DOHH2 (cell line): ENCODE results near the gene DOK6.

Experiments used
- H3F3A ChIP-seq: fragments of 200-600 bp; sonication (generic), shearing (Covaris generic); 2 replicates; pipeline ENCODE4 v1.6.0; 2016; ENCODE audit warnings: antibody characterized with exemption, mild to moderate bottlenecking; ENCODE audit not compliant: control insufficient read depth, insufficient read depth
- H3K27ac ChIP-seq: fragments of 200-600 bp; sonication (generic); 2 replicates; pipeline ENCODE4 v1.5.1; 2014; ENCODE audit warnings: low read depth, mild to moderate bottlenecking, low read length, moderate library complexity
- H3K27me3 ChIP-seq: fragments of 200-600 bp; sonication (generic); 2 replicates; pipeline ENCODE4 v1.6.1; 2014; ENCODE audit warnings: mild to moderate bottlenecking, low read length, mixed read lengths; ENCODE audit not compliant: control insufficient read depth
- H3K36me3 ChIP-seq: fragments of 200-600 bp; sonication (generic); 2 replicates; pipeline ENCODE4 v1.6.1; 2014; ENCODE audit warnings: mild to moderate bottlenecking, low read length, moderate library complexity, mixed read lengths; ENCODE audit not compliant: control insufficient read depth
- H3K4me1 ChIP-seq: fragments of 200-600 bp; sonication (generic); 2 replicates; pipeline ENCODE4 v1.6.1; 2014; ENCODE audit warnings: mild to moderate bottlenecking, low read length, mixed read lengths; ENCODE audit not compliant: control insufficient read depth
- H3K4me2 ChIP-seq: fragments of 200-600 bp; sonication (generic); 2 replicates; pipeline ENCODE4 v1.6.0; 2014; ENCODE audit warnings: mild to moderate bottlenecking, low read length, moderate library complexity
- H3K4me3 ChIP-seq: fragments of 200-600 bp; sonication (generic); 2 replicates; pipeline ENCODE4 v1.5.1; 2014; ENCODE audit warnings: mild to moderate bottlenecking, low read length, mixed read lengths
- H3K79me2 ChIP-seq: fragments of 200-600 bp; sonication (generic); 2 replicates; pipeline ENCODE4 v1.6.1; 2014; ENCODE audit warnings: mild to moderate bottlenecking, low read length, mixed read lengths; ENCODE audit not compliant: control insufficient read depth
- H3K9me2 ChIP-seq: fragments of 200-600 bp; sonication (generic); replicated peaks from 2 replicates; pipeline ENCODE4 v1.6.1; 2014; ENCODE audit warnings: mild to moderate bottlenecking, low read length, mixed read lengths; ENCODE audit not compliant: control insufficient read depth
- H3K9me3 ChIP-seq: fragments of 200-600 bp; sonication (generic); 2 replicates; pipeline ENCODE4 v1.6.1; 2014; ENCODE audit warnings: antibody characterized with exemption, low read length, mixed read lengths; ENCODE audit not compliant: control insufficient read depth, insufficient read depth
- H4K20me1 ChIP-seq: fragments of 200-600 bp; sonication (generic); 2 replicates; pipeline ENCODE4 v1.6.0; 2014; ENCODE audit warnings: low read depth, mild to moderate bottlenecking, antibody characterized with exemption, low read length, moderate library complexity; ENCODE audit not compliant: control insufficient read depth, insufficient read depth
- EZH2phosphoT487 ChIP-seq: fragments of 200-600 bp; sonication (generic); IDR thresholded peaks from 2 replicates; pipeline ENCODE4 v1.6.1; 2017; ENCODE audit warnings: borderline replicate concordance, mild to moderate bottlenecking, antibody characterized with exemption, low read length, moderate library complexity, mixed read lengths
- TF ChIP-seq, protein P1 (sequence below): fragments of 200-600 bp; sonication (generic); IDR thresholded peaks from one replicate; pipeline ENCODE4 v1.5.1; 2014; ENCODE audit warnings: antibody characterized with exemption, mild to moderate bottlenecking, low read depth, low read length; ENCODE audit not compliant: poor library complexity, severe bottlenecking

DOK6 gene

DNA sequence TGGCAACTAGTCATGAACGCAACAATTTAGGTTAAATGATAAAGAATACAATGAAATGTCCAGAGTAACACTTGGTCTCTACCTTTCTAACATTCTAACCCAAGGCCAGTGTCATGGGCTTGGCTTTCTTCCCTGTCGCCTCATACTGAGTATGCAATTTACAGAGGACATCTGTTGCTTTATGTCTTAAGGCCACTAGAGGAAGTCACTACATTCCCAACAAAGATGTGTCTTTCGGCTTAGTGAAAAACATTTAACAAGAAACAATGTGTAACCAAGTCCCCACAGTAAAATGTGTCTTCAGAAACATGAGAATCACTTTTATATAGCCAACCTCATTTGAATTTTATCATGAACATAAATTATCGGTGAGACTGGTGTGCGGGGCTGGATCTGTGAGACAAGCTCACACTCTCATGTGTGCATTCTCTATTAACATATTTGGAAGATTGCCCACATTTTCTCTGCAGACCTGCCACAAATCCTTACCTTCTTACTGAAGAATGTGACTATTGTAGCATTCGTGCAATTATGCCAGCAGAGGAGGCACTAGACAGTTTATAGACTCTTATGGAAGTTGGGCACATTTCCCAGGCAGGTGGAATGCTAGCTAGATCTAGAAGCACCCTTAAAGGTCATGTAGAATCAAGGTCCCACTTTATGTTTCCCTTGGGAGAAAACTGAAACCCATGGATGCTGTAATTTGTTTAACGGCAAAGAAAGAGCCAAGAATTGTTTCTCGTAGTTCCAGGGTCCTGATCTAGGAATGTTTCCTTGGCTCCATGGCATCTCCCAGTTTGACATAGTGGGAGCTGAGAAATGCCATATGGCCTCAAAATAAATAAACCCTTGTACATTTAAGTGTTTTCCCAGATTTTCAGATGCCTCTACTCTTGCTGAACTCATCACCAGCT is 445.2 kb downstream of the DOK6 start:
- no peaks in the 10 kb centered on the region for H4K20me1 ChIP-seq
- H3K36me3 ChIP-seq = no peaks in the 10 kb centered on the region
- no peak overlapping the region for H3K27ac ChIP-seq
- no peaks in the 10 kb centered on the region for H3K4me1 ChIP-seq
- H3K9me3 ChIP-seq = no peaks in the 10 kb centered on the region
- TF ChIP-seq EZH2phosphoT487 = no peak
- TF ChIP-seq, protein P1, sequence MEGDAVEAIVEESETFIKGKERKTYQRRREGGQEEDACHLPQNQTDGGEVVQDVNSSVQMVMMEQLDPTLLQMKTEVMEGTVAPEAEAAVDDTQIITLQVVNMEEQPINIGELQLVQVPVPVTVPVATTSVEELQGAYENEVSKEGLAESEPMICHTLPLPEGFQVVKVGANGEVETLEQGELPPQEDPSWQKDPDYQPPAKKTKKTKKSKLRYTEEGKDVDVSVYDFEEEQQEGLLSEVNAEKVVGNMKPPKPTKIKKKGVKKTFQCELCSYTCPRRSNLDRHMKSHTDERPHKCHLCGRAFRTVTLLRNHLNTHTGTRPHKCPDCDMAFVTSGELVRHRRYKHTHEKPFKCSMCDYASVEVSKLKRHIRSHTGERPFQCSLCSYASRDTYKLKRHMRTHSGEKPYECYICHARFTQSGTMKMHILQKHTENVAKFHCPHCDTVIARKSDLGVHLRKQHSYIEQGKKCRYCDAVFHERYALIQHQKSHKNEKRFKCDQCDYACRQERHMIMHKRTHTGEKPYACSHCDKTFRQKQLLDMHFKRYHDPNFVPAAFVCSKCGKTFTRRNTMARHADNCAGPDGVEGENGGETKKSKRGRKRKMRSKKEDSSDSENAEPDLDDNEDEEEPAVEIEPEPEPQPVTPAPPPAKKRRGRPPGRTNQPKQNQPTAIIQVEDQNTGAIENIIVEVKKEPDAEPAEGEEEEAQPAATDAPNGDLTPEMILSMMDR = no peak
- H3K27me3 ChIP-seq = no peaks in the 10 kb centered on the region
- no peak overlapping the region for H3K4me2 ChIP-seq
- H3K79me2 ChIP-seq = no peaks in the 10 kb centered on the region
- no peak overlapping the region for H3K4me3 ChIP-seq
- H3K9me2 ChIP-seq = no peaks in the 10 kb centered on the region
- H3F3A ChIP-seq = no peaks in the 10 kb centered on the region

DNA sequence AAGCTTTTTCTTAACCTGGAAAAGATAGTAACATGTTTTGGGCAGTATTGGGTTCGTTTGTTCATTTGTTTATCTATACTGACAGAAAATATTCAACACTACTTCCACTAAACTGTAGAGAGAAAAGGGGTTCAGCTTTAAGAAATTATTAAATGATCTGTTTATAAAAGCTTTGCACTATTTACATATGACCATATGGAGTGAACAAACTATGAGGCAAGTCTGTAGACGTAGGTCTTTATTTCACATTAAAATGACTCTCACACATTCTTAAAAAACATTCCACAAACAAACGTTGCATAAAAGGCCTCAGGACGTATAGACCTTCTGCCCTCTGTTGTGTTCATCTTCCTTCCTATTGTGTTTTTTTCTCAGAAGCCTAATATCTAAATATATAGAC is 452.4 kb downstream of the DOK6 start:
- Histone ChIP-seq H3K27ac (no peak overlapping the region), H3F3A (no peaks in the 10 kb centered on the region), H3K9me3 (no peaks in the 10 kb centered on the region), H3K4me3 (no peak overlapping the region), H3K27me3 (no peaks in the 10 kb centered on the region), H4K20me1 (no peaks in the 10 kb centered on the region), H3K9me2 (no peaks in the 10 kb centered on the region), H3K79me2 (no peaks in the 10 kb centered on the region), H3K36me3 (no peaks in the 10 kb centered on the region), H3K4me1 (no peaks in the 10 kb centered on the region), H3K4me2 (no peak overlapping the region)
- TF ChIP-seq EZH2phosphoT487 = no peak
- TF ChIP-seq, protein P1 = no peak

DNA sequence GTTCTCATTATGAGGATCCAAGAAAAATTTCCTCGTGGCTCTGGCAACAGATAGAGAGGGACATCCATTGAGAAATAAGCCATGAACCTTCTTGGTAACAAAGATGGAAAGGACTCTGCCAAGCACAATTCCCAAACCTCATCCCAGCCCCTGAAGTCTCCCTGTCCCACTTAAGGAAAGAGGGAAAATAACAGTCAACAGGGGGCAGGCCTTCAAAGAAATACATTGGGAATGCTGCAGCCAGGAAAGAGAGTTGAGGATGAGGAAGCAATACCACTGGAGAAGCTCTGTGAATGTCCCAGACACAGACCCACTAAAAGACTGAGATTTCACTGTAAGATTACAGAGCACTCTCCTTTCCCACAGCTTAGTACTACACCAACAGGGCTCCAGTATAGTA is 453.8 kb downstream of the DOK6 start:
- H3K9me2 ChIP-seq = no peaks in the 10 kb centered on the region
- no peaks in the 10 kb centered on the region for H3K36me3 ChIP-seq
- H3K79me2 ChIP-seq = no peaks in the 10 kb centered on the region
- H3K27ac ChIP-seq = no peak overlapping the region
- H3K4me1 ChIP-seq = no peaks in the 10 kb centered on the region
- H3K9me3 ChIP-seq = no peaks in the 10 kb centered on the region
- H3K27me3 ChIP-seq = no peaks in the 10 kb centered on the region
- no peaks in the 10 kb centered on the region for H4K20me1 ChIP-seq
- no peak overlapping the region for H3K4me3 ChIP-seq
- no peak overlapping the region for H3K4me2 ChIP-seq
- TF ChIP-seq, protein P1 = no peak
- no peak for TF ChIP-seq EZH2phosphoT487
- no peaks in the 10 kb centered on the region for H3F3A ChIP-seq
